ENCODE results near the gene PRTN3. TPM values are rescaled to one million over a fixed set of nuclear protein-coding genes. Genes with fewer than 3 reads are reported as not detected.
A peak's percentile ranks its signal among the peaks of the same experiment; 100 is the strongest.

PRTN3 gene
- total RNA-seq, 1 donor from 2014 or later: not detected

- H3K27ac ChIP-seq: peak overlapping the region; percentile 86
- peaks cover 31% of the 10 kb centered on the region for H3K36me3 ChIP-seq
- no peak for TF ChIP-seq CTCF (IDR thresholded peaks at IDR 0.05)
- no peaks in the 10 kb centered on the region for H3K27me3 ChIP-seq
- intact Hi-C loops (cut with DNase I): no loop called here
- ATAC-seq (peak; percentile 82), DNase-seq (peak; percentile 87)
- H3K9me3 ChIP-seq: no peaks in the 10 kb centered on the region
- peaks cover 16% of the 10 kb centered on the region for H3K4me1 ChIP-seq
- H3K4me3 ChIP-seq: peak overlapping the region; percentile 34
These were observed 31.6 kb downstream of the PRTN3 start for GRCh38 chr19:872266-872951.

GRCh38 chr19:873084-873483, 32.3 kb downstream of the PRTN3 start:
- Histone ChIP-seq H3K27me3 (no peaks in the 10 kb centered on the region), H3K4me3 (no peak overlapping the region), H3K27ac (no peak overlapping the region), H3K9me3 (no peaks in the 10 kb centered on the region), H3K4me1 (peaks cover 16% of the 10 kb centered on the region), H3K36me3 (peaks cover 27% of the 10 kb centered on the region)
- ATAC-seq (peak; percentile 72), DNase-seq (peak; percentile 81)
- TF ChIP-seq CTCF (IDR thresholded peaks at IDR 0.05): no peak
- intact Hi-C loops (cut with DNase I): no loop called here

- no peak for TF ChIP-seq CTCF (IDR thresholded peaks at IDR 0.05)
- Histone ChIP-seq H3K36me3 (peaks cover 23% of the 10 kb centered on the region), H3K4me1 (peaks cover 16% of the 10 kb centered on the region), H3K9me3 (no peaks in the 10 kb centered on the region), H3K4me3 (no peak overlapping the region), H3K27me3 (no peaks in the 10 kb centered on the region), H3K27ac (no peak overlapping the region)
- intact Hi-C loops (cut with DNase I): no loop called here
- DNase-seq (no peak), ATAC-seq (no peak)
These were observed 32.8 kb downstream of the PRTN3 start for GRCh38 chr19:873561-874041.

GRCh38 chr19:875265-875879, 34.6 kb downstream of the PRTN3 start:
- H3K9me3 ChIP-seq: no peaks in the 10 kb centered on the region
- H3K36me3 ChIP-seq: peaks cover 29% of the 10 kb centered on the region
- no peak overlapping the region for H3K4me3 ChIP-seq
- ATAC-seq (no peak), DNase-seq (peak; percentile 61)
- no peak overlapping the region for H3K27ac ChIP-seq
- no peaks in the 10 kb centered on the region for H3K27me3 ChIP-seq
- peaks cover 9% of the 10 kb centered on the region for H3K4me1 ChIP-seq
- no peak for TF ChIP-seq CTCF (IDR thresholded peaks at IDR 0.05)
- intact Hi-C loops (cut with DNase I): no loop called here

- H3K36me3 ChIP-seq: peaks cover 35% of the 10 kb centered on the region
- TF ChIP-seq CTCF (IDR thresholded peaks at IDR 0.05): no peak
- H3K4me1 ChIP-seq: peaks cover 8% of the 10 kb centered on the region
- H3K4me3 ChIP-seq: no peak overlapping the region
- intact Hi-C loops (cut with DNase I): no loop called here
- DNase-seq (no peak), ATAC-seq (no peak)
- no peaks in the 10 kb centered on the region for H3K27me3 ChIP-seq
- H3K9me3 ChIP-seq: no peaks in the 10 kb centered on the region
- no peak overlapping the region for H3K27ac ChIP-seq
These were observed 35.3 kb downstream of the PRTN3 start for GRCh38 chr19:876089-876488.

All from upper lobe of right lung (tissue), 1 donor.